PC-3 (cell line): ENCODE data around the gene DHX35. TPM values are rescaled to one million over a fixed set of nuclear protein-coding genes. Genes with fewer than 3 reads are reported as not detected.

Experiments used
- ATAC-seq: fragments of 200-7000 bp; cut with Tn5 transposase; 2 replicates; pipeline ENCODE4 v1.9.1; 2020; ENCODE audit warnings: mild to moderate bottlenecking, moderate library complexity
- BruUV-seq: library from RNA; stranded (reverse); fragments of 400-500 nt; replicated peaks from 2 replicates; lab custom pipeline; 2021; lab: Mats Ljungman, UMichigan
- CTCF ChIA-PET: fragments of 300-600 bp; sonication (Branson Sonifier 250); formaldehyde crosslinking; loops from one replicate; lab custom pipeline; 2022; ENCODE audit warnings: antibody characterized with exemption; lab: Charles Lee
- POLR2A ChIA-PET: fragments of 300-600 bp; sonication (Branson Sonifier 250); formaldehyde crosslinking; loops from one replicate; lab custom pipeline; 2022; ENCODE audit warnings: antibody characterized with exemption; ENCODE audit not compliant: unreplicated experiment; lab: Charles Lee
- DNase-seq: peaks from one replicate; pipeline ENCODE4 v3.0.0-alpha.2; 2015
- H2AFZ ChIP-seq: fragments of 300-600 bp; sonication (generic); 2 replicates; pipeline ENCODE4 v1.6.0; 2016; ENCODE audit warnings: antibody characterized with exemption, low read length
- H3F3A ChIP-seq: fragments of 300-600 bp; sonication (generic); one replicate; pipeline ENCODE4 v1.6.0; 2017; ENCODE audit warnings: antibody characterized with exemption, low read length, control low read depth, mild to moderate bottlenecking; ENCODE audit not compliant: unreplicated experiment
- H3K27ac ChIP-seq: fragments of 300-600 bp; sonication (generic); 2 replicates; pipeline ENCODE4 v1.5.1; 2016; ENCODE audit warnings: mild to moderate bottlenecking, low read length
- H3K27me3 ChIP-seq: fragments of 300-600 bp; sonication (generic); 2 replicates; pipeline ENCODE4 v1.6.1; 2016; ENCODE audit warnings: low read length, mixed read lengths
- H3K36me3 ChIP-seq: fragments of 300-600 bp; sonication (generic); 2 replicates; pipeline ENCODE4 v1.6.1; 2016; ENCODE audit warnings: low read depth, mixed run types, low read length, mixed read lengths
- H3K4me1 ChIP-seq: fragments of 300-600 bp; sonication (generic); 2 replicates; pipeline ENCODE4 v1.5.1; 2016; ENCODE audit warnings: low read length; ENCODE audit not compliant: insufficient read depth
- H3K4me2 ChIP-seq: fragments of 300-600 bp; sonication (generic); 2 replicates; pipeline ENCODE4 v1.6.0; 2016; ENCODE audit warnings: low read length
- H3K4me3 ChIP-seq: fragments of 300-600 bp; sonication (generic); 2 replicates; pipeline ENCODE4 v1.5.1; 2016; ENCODE audit warnings: mild to moderate bottlenecking, low read length, mixed read lengths
- H3K79me2 ChIP-seq: fragments of 300-600 bp; sonication (generic); 2 replicates; pipeline ENCODE4 v1.6.1; 2017; ENCODE audit warnings: low read length, mixed read lengths
- H3K9ac ChIP-seq: fragments of 300-600 bp; sonication (generic); 2 replicates; pipeline ENCODE4 v1.6.0; 2016; ENCODE audit warnings: mild to moderate bottlenecking, low read length
- H3K9me2 ChIP-seq: fragments of 300-600 bp; sonication (generic); replicated peaks from 2 replicates; pipeline ENCODE4 v1.6.1; 2016; ENCODE audit warnings: mixed run types, low read length, mixed read lengths
- H3K9me3 ChIP-seq: fragments of 300-600 bp; sonication (generic); 2 replicates; pipeline ENCODE4 v1.6.1; 2016; ENCODE audit warnings: low read length, mixed read lengths
- H4K20me1 ChIP-seq: fragments of 300-600 bp; sonication (generic); 2 replicates; pipeline ENCODE4 v1.6.1; 2016; ENCODE audit warnings: low read length, mixed read lengths
- CTCF ChIP-seq: fragments of 300-600 bp; sonication (generic); conservative IDR thresholded peaks from 2 replicates; pipeline ENCODE4 v1.5.1; 2017; ENCODE audit warnings: antibody characterized with exemption, low read depth, mild to moderate bottlenecking, low read length
- EZH2 ChIP-seq: fragments of 300-600 bp; sonication (generic); IDR thresholded peaks from one replicate; pipeline ENCODE4 v1.6.1; 2017; ENCODE audit warnings: antibody characterized with exemption, mild to moderate bottlenecking, low read length; ENCODE audit not compliant: unreplicated experiment
- EZH2phosphoT487 ChIP-seq: fragments of 300-600 bp; sonication (generic); IDR thresholded peaks from 2 replicates; pipeline ENCODE4 v1.6.1; 2018; ENCODE audit warnings: mild to moderate bottlenecking, antibody characterized with exemption, low read length, borderline replicate concordance
- intact Hi-C: fragments of 100-400 bp; cut with micrococcal nuclease; formaldehyde crosslinking; loops from 2 replicates; pipeline ENCODE4 v1.9.0; 2023
- total RNA-seq: library from RNA; depleted of rRNA; stranded (reverse); fragments of >200 nt; gene quantifications from 2 replicates; pipeline ENCODE4 v1.2.3, GENCODE V29; 2014

The DHX35 gene
- total RNA-seq, 1 experiment from 2014 or later: 12.0 TPM

- BruUV-seq: no TSS peak
- ATAC-seq: no peak
- H3K9me2 ChIP-seq: no peaks in the 10 kb centered on the region
These were observed 110.0 kb downstream of the DHX35 start for GRCh38 chr20:39072132-39072531.

GRCh38 chr20:39072653-39073052, 110.5 kb downstream of the DHX35 start:
- H3K36me3 ChIP-seq: no peaks in the 10 kb centered on the region
- H3K4me1 ChIP-seq: no peaks in the 10 kb centered on the region
- TF ChIP-seq CTCF: no peak
- no peak for TF ChIP-seq EZH2
- TF ChIP-seq EZH2phosphoT487: no peak
- H3K4me3 ChIP-seq: no peak overlapping the region
- no TSS peak for BruUV-seq
- ATAC-seq (no peak), DNase-seq (no peak)
- no peaks in the 10 kb centered on the region for H3K79me2 ChIP-seq
- no peaks in the 10 kb centered on the region for H4K20me1 ChIP-seq
- intact Hi-C loops: no loop called here
- H3K9ac ChIP-seq: no peak overlapping the region
- no peak overlapping the region for H2AFZ ChIP-seq
- H3K27ac ChIP-seq: no peak overlapping the region
- CTCF ChIA-PET: no interaction called here
- POLR2A ChIA-PET: no interaction called here
- no peaks in the 10 kb centered on the region for H3K9me3 ChIP-seq
- peaks cover 44% of the 10 kb centered on the region for H3K27me3 ChIP-seq
- H3K9me2 ChIP-seq: no peaks in the 10 kb centered on the region
- H3F3A ChIP-seq: no peaks in the 10 kb centered on the region
- H3K4me2 ChIP-seq: no peak overlapping the region

More at GRCh38 chr20:39072132-39072531, 110.0 kb downstream of the DHX35 start:
- Histone ChIP-seq H3K4me1 (no peaks in the 10 kb centered on the region), H2AFZ (no peak overlapping the region), H3K4me3 (no peak overlapping the region), H3K27me3 (peaks cover 42% of the 10 kb centered on the region), H3K79me2 (no peaks in the 10 kb centered on the region), H3F3A (no peaks in the 10 kb centered on the region), H3K27ac (no peak overlapping the region), H3K36me3 (no peaks in the 10 kb centered on the region), H4K20me1 (no peaks in the 10 kb centered on the region), H3K9ac (no peak overlapping the region), H3K9me3 (no peaks in the 10 kb centered on the region), H3K4me2 (no peak overlapping the region)
- intact Hi-C loops: no loop called here
- no peak for DNase-seq
- ChIA-PET POLR2A (no interaction called here), CTCF (no interaction called here)
- TF ChIP-seq EZH2: no peak
- TF ChIP-seq CTCF: no peak
- no peak for TF ChIP-seq EZH2phosphoT487

GRCh38 chr20:39075731-39076130, 113.6 kb downstream of the DHX35 start:
- POLR2A ChIA-PET: no interaction called here
- H3K27me3 ChIP-seq: peaks cover 44% of the 10 kb centered on the region
- no TSS peak for BruUV-seq

More at GRCh38 chr20:39075731-39076130, 113.6 kb downstream of the DHX35 start:
- no peaks in the 10 kb centered on the region for H3K4me1 ChIP-seq
- no peaks in the 10 kb centered on the region for H3F3A ChIP-seq
- H3K4me2 ChIP-seq: no peak overlapping the region
- no peak for ATAC-seq
- no peak for DNase-seq
- no peak overlapping the region for H3K4me3 ChIP-seq
- intact Hi-C loops: no loop called here
- H3K9ac ChIP-seq: no peak overlapping the region
- no peaks in the 10 kb centered on the region for H3K36me3 ChIP-seq
- CTCF ChIA-PET: no interaction called here
- no peak overlapping the region for H2AFZ ChIP-seq
- H3K79me2 ChIP-seq: no peaks in the 10 kb centered on the region
- no peak overlapping the region for H3K27ac ChIP-seq
- TF ChIP-seq EZH2phosphoT487: no peak
- no peak for TF ChIP-seq EZH2
- TF ChIP-seq CTCF: no peak
- no peaks in the 10 kb centered on the region for H4K20me1 ChIP-seq
- H3K9me3 ChIP-seq: no peaks in the 10 kb centered on the region
- H3K9me2 ChIP-seq: no peaks in the 10 kb centered on the region
